ENCODE measurements around the gene RAX. TPM values are rescaled to one million over a fixed set of nuclear protein-coding genes. Genes with fewer than 3 reads are reported as not detected.
A peak's percentile ranks its signal among the peaks of the same experiment; 100 is the strongest.

RAX gene
- polyA plus RNA-seq, 1 experiment, result not detected

GRCh38 chr18:59219672-59220163 lies 53.5 kb downstream of the RAX start, which contains the start of gene GRP:
Gene GRP, plus strand, starts transcription at chr18:59220158. Its CDS starts 108 bp downstream, at chr18:59220266.
- peaks cover 32% of the 10 kb centered on the region for H3K27me3 ChIP-seq (ENCODE audit: control insufficient read depth, insufficient read depth, low read length)
- H3K36me3 ChIP-seq (ENCODE audit: control insufficient read depth, insufficient read depth, low read length), result no peaks in the 10 kb centered on the region
- TF ChIP-seq CTCF (IDR thresholded peaks at IDR 0.05; ENCODE audit: insufficient read depth, low read depth, low read length), result no peak
- ChIA-PET POLR2A (no interaction called here), CTCF (interaction anchor here (0.9 kb wide), 1 partner anchor 182 kb away, joined by 3 read pairs; no protein-coding TSS in a partner anchor)
- no peak for DNase-seq (ENCODE audit: low read depth)
- H3K4me3 ChIP-seq (ENCODE audit: low read depth, low read length), result peak within 1 kb of the TSS; percentile 25

- CTCF ChIA-PET, result no interaction called here
- no peak for TF ChIP-seq CTCF (IDR thresholded peaks at IDR 0.05; ENCODE audit: insufficient read depth, low read depth, low read length)
- no peaks in the 10 kb centered on the region for H3K36me3 ChIP-seq (ENCODE audit: control insufficient read depth, insufficient read depth, low read length)
Observed at GRCh38 chr18:59218018-59218417, 55.2 kb downstream of the RAX start.

More at GRCh38 chr18:59218018-59218417, 55.2 kb downstream of the RAX start:
- DNase-seq (ENCODE audit: low read depth), result no peak
- Histone ChIP-seq H3K4me3 (ENCODE audit: low read depth, low read length) (no peak overlapping the region), H3K27me3 (ENCODE audit: control insufficient read depth, insufficient read depth, low read length) (peaks cover 34% of the 10 kb centered on the region)
- POLR2A ChIA-PET, result no interaction called here

Other genes with a start within 250 kb of the RAX start
- gene SEC11C, start 133.6 kb downstream of the RAX start, polyA plus RNA-seq (2011; rRNA removed), result 18.2 and 32.0 TPM in 2 replicates
- gene GRP, start 53.3 kb downstream of the RAX start, polyA plus RNA-seq (2011; rRNA removed), result 0.16 and 0.21 TPM in 2 replicates
- not detected in 2 replicates for gene CPLX4, start 45.2 kb upstream of the RAX start, polyA plus RNA-seq (2011; rRNA removed)
- 65.3 and 117 TPM in 2 replicates for gene LMAN1, start 85.8 kb upstream of the RAX start, polyA plus RNA-seq (2011; rRNA removed)